ENCODE measurements around the gene CBY1. TPM values are rescaled to one million over a fixed set of nuclear protein-coding genes. Genes with fewer than 3 reads are reported as not detected.

The CBY1 gene
- total RNA-seq, 4 donors from 2014 or later = 8.7 to 21.1 (median 13.1) TPM

DNA sequence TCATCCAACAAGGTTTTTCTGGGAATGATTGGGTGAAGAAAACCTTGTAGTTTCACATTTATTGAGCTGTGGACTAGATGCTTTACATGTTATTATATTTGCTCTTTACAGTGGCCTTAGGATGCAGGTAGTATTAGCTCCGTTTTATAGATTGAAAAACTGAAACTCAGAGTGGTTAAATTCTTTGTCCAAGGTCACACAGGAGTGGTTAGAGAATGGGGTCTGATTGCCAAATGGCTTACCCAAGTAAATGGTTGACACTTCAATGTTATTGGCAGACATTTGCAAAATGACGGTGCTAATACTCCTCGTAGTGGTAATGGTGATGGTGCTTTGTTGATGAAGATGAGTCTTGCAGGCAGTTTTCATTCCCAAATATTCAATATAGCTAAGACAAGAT, 51.5 kb downstream of the CBY1 start:
- 76 to 80% methylated on average over 3 of the region's 3 CpGs for WGBS, 2 donors
- H3K9me3 ChIP-seq = no peaks in the 10 kb centered on the region
- peaks cover 0 to 36% (median 0%) of the 10 kb centered on the region in 3 donors for H3K36me3 ChIP-seq
- no peaks in the 10 kb centered on the region for H3K27me3 ChIP-seq
- H3K4me1 ChIP-seq = peaks cover 9 to 67% (median 21%) of the 10 kb centered on the region in 3 donors
- no peak for TF ChIP-seq POLR2A (IDR thresholded peaks at IDR 0.05)
- TF ChIP-seq, protein P1, sequence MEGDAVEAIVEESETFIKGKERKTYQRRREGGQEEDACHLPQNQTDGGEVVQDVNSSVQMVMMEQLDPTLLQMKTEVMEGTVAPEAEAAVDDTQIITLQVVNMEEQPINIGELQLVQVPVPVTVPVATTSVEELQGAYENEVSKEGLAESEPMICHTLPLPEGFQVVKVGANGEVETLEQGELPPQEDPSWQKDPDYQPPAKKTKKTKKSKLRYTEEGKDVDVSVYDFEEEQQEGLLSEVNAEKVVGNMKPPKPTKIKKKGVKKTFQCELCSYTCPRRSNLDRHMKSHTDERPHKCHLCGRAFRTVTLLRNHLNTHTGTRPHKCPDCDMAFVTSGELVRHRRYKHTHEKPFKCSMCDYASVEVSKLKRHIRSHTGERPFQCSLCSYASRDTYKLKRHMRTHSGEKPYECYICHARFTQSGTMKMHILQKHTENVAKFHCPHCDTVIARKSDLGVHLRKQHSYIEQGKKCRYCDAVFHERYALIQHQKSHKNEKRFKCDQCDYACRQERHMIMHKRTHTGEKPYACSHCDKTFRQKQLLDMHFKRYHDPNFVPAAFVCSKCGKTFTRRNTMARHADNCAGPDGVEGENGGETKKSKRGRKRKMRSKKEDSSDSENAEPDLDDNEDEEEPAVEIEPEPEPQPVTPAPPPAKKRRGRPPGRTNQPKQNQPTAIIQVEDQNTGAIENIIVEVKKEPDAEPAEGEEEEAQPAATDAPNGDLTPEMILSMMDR (IDR thresholded peaks at IDR 0.05) = no peak
- H3K27ac ChIP-seq = peak overlapping the region in 1 of 4 donors; percentile 98
- no peak overlapping the region for H3K4me3 ChIP-seq
- DNase-seq = no peak
- intact Hi-C loops (cut with DNase I) = loop anchor here (5.0 kb wide), 1 partner anchor 39 kb away; no protein-coding TSS in a partner anchor

DNA sequence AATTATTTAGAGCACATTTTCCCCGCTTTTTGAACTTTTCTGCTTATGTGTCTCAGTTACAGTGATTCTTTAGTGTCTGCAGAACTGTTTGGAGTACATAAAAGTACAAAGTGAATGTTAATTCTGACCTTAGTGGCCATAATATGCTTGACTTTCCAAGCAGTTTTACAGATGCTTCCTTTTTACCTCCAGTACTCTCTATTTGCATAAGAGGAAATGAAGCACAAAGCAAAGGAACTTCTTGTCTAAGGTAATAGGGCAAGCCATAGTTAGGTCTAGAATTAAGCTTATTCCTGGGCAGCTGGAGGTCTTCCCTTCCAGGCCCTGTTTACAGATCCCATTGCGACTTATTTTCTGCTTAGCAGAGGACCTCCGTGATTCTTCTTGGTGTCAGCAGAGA, 52.9 kb downstream of the CBY1 start:
- intact Hi-C loops (cut with DNase I) = loop anchor here (5.0 kb wide), 1 partner anchor 38 kb away; no protein-coding TSS in a partner anchor
- H3K9me3 ChIP-seq = no peaks in the 10 kb centered on the region
- no peak for DNase-seq
- no peak overlapping the region for H3K27ac ChIP-seq
- H3K4me1 ChIP-seq = peaks cover 8 to 75% (median 25%) of the 10 kb centered on the region in 3 donors
- H3K36me3 ChIP-seq = peaks cover 0 to 36% (median 0%) of the 10 kb centered on the region in 3 donors
- no peak overlapping the region for H3K4me3 ChIP-seq
- 64 to 80% methylated on average over 3 of the region's 3 CpGs for WGBS, 2 donors
- no peaks in the 10 kb centered on the region for H3K27me3 ChIP-seq
- TF ChIP-seq POLR2A (IDR thresholded peaks at IDR 0.05) = no peak
- TF ChIP-seq, protein P1 (IDR thresholded peaks at IDR 0.05) = no peak

DNA sequence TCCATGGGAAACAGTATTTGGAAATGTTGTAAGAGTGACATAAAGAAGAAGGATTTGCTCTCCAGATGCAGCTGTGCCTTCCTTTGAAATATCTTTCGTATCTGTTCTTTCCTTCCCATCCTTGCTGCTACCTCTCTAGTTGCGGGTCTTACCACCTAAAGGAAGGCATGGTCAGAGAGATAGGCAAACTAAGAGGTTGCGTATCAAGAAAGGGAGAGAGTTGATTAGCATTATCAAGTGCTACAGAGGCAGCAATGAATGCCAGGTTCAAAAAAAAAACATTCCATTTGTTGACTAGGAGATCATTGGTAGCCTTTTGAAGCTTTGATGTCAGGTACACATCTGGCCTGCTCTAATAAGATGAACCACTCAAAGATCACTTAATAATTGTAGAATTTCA, 53.9 kb downstream of the CBY1 start:
- no peaks in the 10 kb centered on the region for H3K9me3 ChIP-seq
- peaks cover 0 to 39% (median 0%) of the 10 kb centered on the region in 3 donors for H3K36me3 ChIP-seq
- TF ChIP-seq POLR2A (IDR thresholded peaks at IDR 0.05) = no peak
- TF ChIP-seq, protein P1 (IDR thresholded peaks at IDR 0.05) = no peak
- intact Hi-C loops (cut with DNase I) = no loop called here
- H3K27ac ChIP-seq = no peak overlapping the region
- peaks cover 0 to 76% (median 21%) of the 10 kb centered on the region in 3 donors for H3K4me1 ChIP-seq
- WGBS, 2 donors = 93 to 97% methylated on average over 2 to 3 of the region's 3 CpGs
- no peaks in the 10 kb centered on the region for H3K27me3 ChIP-seq
- H3K4me3 ChIP-seq = no peak overlapping the region
- DNase-seq = no peak

DNA sequence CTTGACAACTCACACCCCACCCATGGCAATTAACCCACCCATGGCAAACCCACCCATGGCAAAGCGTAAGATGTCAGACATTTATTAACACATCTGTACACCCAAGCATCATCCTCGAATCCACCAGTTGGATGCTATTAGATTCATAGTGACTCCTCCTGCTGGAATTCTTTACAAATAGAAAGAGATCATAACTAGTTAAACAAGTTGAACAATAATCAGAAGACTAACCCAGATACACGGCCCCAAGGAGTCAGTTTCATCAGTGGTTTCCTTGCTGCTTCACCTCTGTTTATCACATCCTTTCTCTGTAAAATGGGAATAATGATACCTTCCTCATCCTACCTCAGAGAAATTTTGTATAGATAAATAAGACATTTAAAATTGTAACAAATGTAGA, 54.4 kb downstream of the CBY1 start:
- intact Hi-C loops (cut with DNase I) = no loop called here
- TF ChIP-seq, protein P1 (IDR thresholded peaks at IDR 0.05) = no peak
- Histone ChIP-seq H3K9me3 (no peaks in the 10 kb centered on the region), H3K27ac (peak overlapping the region in 2 of 4 donors; percentile 27 to 41), H3K4me3 (no peak overlapping the region), H3K4me1 (peaks cover 0 to 78% (median 21%) of the 10 kb centered on the region in 3 donors), H3K27me3 (no peaks in the 10 kb centered on the region), H3K36me3 (peaks cover 0 to 44% (median 0%) of the 10 kb centered on the region in 3 donors)
- 49 to 61% methylated on average over 3 of the region's 3 CpGs for WGBS, 2 donors
- DNase-seq = no peak

DNA sequence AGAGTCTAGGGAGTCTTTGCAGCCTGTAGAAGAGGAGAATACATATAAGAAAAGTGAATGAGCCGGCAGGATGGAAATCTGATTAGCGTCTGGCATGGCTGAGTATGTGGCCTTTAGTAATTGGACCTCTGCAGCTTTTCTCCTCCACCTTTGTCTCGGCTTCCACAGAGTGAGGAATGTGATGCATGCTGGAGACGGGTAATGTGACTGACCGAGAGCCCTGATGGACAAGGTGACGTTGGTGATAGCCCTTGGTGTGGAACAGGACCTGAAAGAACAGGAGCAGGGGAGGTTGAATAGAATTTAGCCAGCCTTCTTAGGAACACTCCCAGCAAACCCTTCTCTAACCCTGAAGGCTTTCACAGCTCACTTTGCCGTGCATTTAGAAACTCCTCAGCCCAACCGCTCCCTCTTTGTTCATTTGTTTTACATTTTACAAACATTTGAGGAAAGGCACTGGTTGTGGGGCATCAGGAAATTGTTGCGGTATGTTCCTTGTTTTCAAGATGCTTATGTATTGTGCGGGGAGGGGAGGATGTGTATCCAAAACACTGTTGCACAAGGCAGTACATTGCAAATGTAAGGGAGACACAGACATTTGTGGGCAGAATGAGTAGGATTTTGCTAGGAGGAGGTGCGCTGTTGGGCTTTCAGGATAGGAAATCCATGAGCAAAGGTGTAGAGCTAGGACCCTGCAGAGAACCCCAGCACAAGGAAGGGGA, 56.2 kb downstream of the CBY1 start:
- peaks cover 0 to 62% (median 12%) of the 10 kb centered on the region in 3 donors for H3K36me3 ChIP-seq
- H3K27me3 ChIP-seq = no peaks in the 10 kb centered on the region
- 83 to 84% methylated on average over 11 of the region's 11 CpGs for WGBS, 2 donors

More for the DNA sequence above, 56.2 kb downstream of the CBY1 start:
- intact Hi-C loops (cut with DNase I) = no loop called here
- Histone ChIP-seq H3K9me3 (no peaks in the 10 kb centered on the region), H3K27ac (no peak overlapping the region), H3K4me1 (peaks cover 0 to 81% (median 25%) of the 10 kb centered on the region in 3 donors), H3K4me3 (no peak overlapping the region)
- DNase-seq = no peak
- no peak for TF ChIP-seq POLR2A (IDR thresholded peaks at IDR 0.05)
- TF ChIP-seq, protein P1 (IDR thresholded peaks at IDR 0.05) = no peak

Data from esophagus squamous epithelium (tissue), 5 donors.